SK-N-MC (cell line): ENCODE measurements around the gene GLYR1.

Experiments used
- EZH2 ChIP-seq: fragments of 200-600 bp; sonication (generic); IDR thresholded peaks from one replicate; pipeline ENCODE4 v1.6.1; 2017; ENCODE audit warnings: antibody characterized with exemption
- FOXP2 ChIP-seq: optimal IDR thresholded peaks from 2 replicates; pipeline ENCODE3; 2011; ENCODE audit warnings: mild to moderate bottlenecking, moderate library complexity; ENCODE audit not compliant: insufficient read depth; ENCODE audit errors: extremely low read length, control extremely low read depth
- POLR2AphosphoS5 ChIP-seq: IDR thresholded peaks from 2 replicates; pipeline ENCODE4 v1.6.1; 2012; ENCODE audit warnings: mild to moderate bottlenecking, low read depth, low read length, borderline replicate concordance

DNA sequence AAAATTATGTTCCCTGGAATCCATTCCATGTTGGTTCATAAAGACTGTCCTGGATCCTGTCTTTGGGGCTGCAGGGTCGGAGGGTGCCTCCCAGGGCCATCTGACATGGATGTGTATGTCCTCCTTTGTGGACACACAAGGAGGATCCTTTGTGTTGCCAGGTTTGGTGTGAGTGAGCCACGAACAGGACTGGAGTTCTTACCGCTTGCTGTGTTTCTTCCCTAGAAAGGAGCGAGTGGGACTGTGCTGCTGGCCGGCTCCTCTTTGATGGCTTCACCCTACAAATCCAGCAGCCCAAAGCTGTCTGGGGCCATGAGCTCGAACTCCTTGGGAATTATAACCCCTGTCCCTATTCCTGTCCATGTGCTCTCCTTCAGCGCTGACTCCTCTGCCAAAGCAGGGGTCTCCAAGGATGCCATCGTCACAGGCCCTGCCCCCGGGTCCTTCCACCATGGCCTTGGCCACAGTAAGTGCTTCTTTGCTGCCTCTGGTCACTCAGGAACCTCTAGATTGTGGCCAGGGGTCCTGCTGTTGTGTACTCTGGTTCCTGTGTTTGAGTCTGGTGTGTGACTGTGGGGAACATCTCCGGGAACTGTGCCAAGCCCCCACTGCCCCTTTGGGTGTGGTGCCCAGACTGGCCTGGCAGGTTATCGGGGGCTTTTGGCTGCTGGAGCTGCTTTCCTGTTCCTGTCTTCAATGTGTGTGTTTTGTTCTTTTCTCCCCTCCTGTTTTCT is 29.7 kb upstream of the GLYR1 start:
- no peak for TF ChIP-seq EZH2
- no peak for TF ChIP-seq POLR2AphosphoS5
- TF ChIP-seq FOXP2 = no peak
